SJCRH30 (cell line): ENCODE data around the gene MZF1. TPM values are rescaled to one million over a fixed set of nuclear protein-coding genes. Genes with fewer than 3 reads are reported as not detected.
"Not testable (repeated sequence)": the region's sequence is repeated elsewhere in the genome, so short reads cannot be mapped to it uniquely, and the experiment has no call there.

Source experiments
- DNase-seq, 2 experiments: peaks; one replicate each; pipeline ENCODE4 v3.0.0-alpha.2; 2015 to 2020
- H3K27ac ChIP-seq: fragments of 250-450 bp; sonication (Bioruptor Pico); 2 replicates; pipeline ENCODE4 v1.5.1; 2020; ENCODE audit warnings: mild to moderate bottlenecking, moderate library complexity
- H3K27me3 ChIP-seq: fragments of 250-450 bp; sonication (Bioruptor Pico); 2 replicates; pipeline ENCODE4 v1.5.1; 2020; ENCODE audit warnings: mild to moderate bottlenecking, moderate library complexity
- H3K36me3 ChIP-seq: fragments of 250-450 bp; sonication (Bioruptor Pico); 2 replicates; pipeline ENCODE4 v1.5.1; 2020; ENCODE audit warnings: mild to moderate bottlenecking, moderate library complexity
- H3K4me1 ChIP-seq: fragments of 250-450 bp; sonication (Bioruptor Pico); 2 replicates; pipeline ENCODE4 v1.5.1; 2020; ENCODE audit warnings: mild to moderate bottlenecking, moderate library complexity
- H3K4me3 ChIP-seq: fragments of 250-450 bp; sonication (Bioruptor Pico); 2 replicates; pipeline ENCODE4 v1.5.1; 2020; ENCODE audit warnings: mild to moderate bottlenecking, moderate library complexity
- H3K9me3 ChIP-seq: fragments of 250-450 bp; sonication (Bioruptor Pico); replicated peaks from 2 replicates; pipeline ENCODE4 v1.5.1; 2020; ENCODE audit warnings: mild to moderate bottlenecking, moderate library complexity
- total RNA-seq: library from RNA; depleted of rRNA; stranded (reverse); fragments of >200 nt; shearing (Covaris generic); gene quantifications from 2 replicates; pipeline ENCODE4 v1.2.3, GENCODE V29; 2014

MZF1 gene
- total RNA-seq, 1 experiment from 2014 or later: 6.5 TPM

DNA sequence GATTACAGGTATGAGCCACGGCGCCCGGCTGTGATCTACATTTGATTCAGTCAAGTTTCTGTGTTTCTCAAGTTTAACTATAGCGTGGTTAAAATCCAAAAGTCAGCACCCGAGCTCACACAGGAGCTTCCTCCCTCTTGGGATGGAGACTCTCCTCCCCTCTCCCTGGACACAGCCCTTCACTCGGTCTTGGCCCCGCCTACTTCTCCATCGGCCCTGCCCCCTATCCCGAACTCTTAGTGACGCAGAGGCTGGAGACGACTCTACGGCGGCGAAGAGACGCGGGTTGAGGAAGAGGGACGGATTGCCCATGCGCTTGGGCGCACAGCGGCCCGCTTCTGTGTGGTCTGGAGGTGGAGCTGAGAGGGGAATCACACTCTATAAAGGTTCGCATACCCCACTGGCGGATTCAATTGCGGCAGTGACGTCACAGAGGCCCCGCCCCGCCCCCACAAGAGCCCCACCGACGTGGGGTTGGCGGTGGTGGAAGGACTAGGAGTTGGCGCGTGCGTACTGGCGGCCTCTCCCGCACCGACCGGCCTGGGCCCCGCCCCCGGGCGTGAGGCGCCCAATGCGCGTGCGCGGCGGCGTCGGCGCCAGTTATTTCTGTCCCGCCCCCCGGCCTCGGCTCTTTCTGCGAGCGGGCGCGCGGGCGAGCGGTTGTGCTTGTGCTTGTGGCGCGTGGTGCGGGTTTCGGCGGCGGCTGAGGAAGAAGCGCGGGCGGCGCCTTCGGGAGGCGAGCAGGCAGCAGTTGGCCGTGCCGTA lies 29.1 kb downstream of the MZF1 start, which contains the start of gene TRIM28:
TSS of gene TRIM28 (plus strand) at position 239 of the 765 bp plus-strand sequence. CDS start 694 bp downstream, outside the sequence.
- peak within 1 kb of the TSS; percentile 75 for H3K27ac ChIP-seq
- H3K4me3 ChIP-seq: peak within 1 kb of the TSS; percentile 99
- H3K36me3 ChIP-seq: peaks cover 41% of the 10 kb centered on the region
- H3K9me3 ChIP-seq: no peaks in the 10 kb centered on the region
- no peaks in the 10 kb centered on the region; the same call in 1 of the 2 replicates for H3K27me3 ChIP-seq
- peaks cover 7% of the 10 kb centered on the region; the same call in 1 of the 2 replicates for H3K4me1 ChIP-seq
- DNase-seq: peak; percentile 99

DNA sequence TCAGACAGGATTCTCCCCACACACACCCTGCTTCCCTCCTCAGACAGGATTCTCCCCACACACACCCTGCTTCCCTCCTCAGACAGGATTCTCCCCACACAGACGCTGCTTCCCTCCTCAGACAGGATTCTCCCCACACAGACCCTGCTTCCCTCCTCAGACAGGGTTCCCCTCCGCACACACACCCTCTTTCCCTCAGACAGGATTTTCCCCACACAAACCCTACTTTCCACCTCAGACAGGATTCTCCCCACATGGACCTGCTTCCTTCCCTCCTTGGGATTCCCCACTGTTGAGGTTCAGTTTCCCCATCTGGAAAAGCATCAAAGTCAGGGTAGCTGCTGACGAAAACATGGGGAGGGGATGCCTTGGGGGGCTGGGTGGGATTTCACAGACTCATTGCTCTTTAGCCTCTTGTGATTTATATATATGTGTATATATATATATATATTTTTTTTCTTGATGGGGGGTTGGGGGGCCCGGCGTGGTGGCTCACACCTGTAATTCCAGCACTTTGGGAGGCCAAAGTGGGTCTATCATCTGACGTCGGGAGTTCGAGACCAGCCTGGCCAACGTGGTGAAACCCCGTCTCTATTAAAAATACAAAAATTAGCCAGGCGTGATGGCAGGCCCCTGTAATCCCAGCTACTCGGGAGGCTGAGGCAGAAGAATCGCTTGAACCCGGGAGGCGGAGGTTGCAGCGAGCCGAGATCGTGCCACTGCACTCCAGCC lies 30.3 kb downstream of the MZF1 start:
- DNase-seq, H3K27ac ChIP-seq, H3K4me1 ChIP-seq, H3K9me3 ChIP-seq, H3K27me3 ChIP-seq: not testable (repeated sequence)
- peaks cover 29% of the 10 kb centered on the region for H3K36me3 ChIP-seq
- peak overlapping the region; percentile 99 for H3K4me3 ChIP-seq

DNA sequence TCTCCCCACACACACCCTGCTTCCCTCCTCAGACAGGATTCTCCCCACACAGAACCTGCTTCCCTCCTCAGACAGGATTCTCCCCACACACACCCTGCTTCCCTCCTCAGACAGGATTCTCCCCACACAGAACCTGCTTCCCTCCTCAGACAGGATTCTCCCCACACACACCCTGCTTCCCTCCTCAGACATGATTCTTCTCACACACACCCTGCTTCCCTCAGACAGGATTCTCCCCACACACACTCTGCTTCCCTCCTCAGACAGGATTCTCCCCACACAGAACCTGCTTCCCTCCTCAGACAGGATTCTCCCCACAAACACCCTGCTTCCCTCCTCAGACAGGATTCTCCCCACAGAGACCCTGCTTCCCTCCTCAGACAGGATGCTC lies 34.0 kb downstream of the MZF1 start:
- not testable (repeated sequence) for H3K9me3 ChIP-seq, H3K4me3 ChIP-seq, H3K27ac ChIP-seq, DNase-seq, H3K4me1 ChIP-seq, H3K27me3 ChIP-seq, H3K36me3 ChIP-seq

DNA sequence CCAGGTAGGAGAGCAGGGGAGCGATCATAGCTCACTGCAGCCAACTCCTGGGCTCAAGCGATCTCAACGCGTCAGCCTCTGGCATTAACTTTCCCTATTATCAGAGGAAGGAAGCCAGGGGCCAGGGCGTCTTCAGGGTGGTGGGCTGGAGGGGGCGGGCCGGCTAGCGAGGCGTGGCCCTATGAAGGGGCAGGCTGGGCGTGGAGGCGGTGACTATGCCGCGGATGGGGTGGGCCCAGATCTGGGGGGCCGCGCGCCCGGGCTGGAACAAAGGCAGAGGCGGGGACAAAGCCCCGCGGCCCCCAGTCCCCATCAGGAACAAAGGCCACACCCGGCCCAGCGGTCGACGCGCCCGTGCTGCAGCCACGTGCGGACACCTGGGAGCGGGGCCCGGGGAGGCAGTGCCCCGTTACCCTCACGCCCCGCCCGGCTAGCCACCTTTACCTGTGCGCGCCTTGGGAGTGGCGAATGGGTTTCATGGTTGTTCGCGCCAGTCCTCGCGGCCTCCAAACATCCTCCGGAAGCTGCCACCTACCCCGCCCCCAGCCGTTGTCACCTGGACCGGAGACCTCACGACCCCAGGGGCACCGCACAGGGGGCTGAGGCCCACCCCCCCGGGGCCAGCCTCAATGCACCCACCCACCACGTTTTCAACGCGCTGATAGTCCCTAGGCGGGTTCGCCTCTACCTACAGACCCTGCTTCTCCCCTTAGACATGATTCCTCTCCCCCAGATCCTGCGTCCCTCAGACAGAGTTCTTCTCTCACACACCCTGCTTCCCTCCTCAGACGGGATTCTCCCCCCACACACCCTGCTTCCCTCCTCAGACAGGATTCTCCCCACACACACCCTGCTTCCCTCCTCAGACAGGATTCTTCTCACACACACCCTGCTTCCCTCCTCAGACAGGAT lies 34.6 kb downstream of the MZF1 start:
- Histone ChIP-seq H3K36me3 (no peaks in the 10 kb centered on the region), H3K9me3 (no peaks in the 10 kb centered on the region), H3K4me1 (no peaks in the 10 kb centered on the region), H3K27me3 (no peaks in the 10 kb centered on the region), H3K4me3 (no peak overlapping the region), H3K27ac (no peak overlapping the region)
- DNase-seq: no peak

DNA sequence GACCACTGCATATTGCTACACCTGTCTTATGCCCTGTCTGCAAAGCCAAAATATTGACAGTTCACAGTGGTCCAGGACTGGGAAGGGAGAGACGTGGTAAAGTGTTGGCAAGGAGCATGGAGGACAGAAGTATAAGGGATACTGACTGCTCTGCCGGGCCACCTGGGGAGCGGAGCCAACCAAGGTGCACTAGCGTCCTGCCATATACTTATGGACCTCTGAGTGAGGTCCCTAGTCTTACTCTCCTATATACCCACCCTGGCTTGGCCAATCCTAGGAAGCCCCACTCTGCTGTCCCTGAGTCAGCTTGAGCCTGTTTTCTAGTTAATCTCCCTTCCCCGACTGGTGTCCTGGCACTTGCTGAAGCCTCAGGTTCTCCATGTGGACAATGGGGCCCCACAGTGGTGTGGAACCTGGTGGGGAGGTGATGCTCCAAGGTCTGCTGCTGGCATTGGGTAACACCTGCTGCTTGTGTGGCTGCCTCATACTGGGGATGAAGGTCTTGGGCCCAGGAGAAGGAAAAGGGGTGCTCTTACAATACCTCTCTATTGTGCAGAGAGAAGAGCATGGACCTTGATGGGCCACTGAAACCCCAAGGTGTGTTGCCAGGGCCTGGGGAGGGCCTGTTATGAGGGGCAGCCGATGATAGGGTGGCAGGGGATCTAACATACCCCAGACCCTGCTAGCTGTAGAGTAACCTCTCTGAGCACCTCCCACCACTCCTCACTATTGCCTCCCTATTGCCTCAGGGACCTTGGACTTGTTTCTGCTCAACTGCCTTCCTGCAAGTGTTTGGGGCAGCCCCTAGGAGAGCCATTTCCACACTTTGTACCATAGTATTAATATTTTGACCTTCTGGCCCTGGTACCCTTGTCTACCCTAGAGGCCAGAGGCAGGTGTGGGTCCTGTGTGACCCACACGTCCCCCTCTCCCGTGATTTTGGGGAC lies 36.0 kb downstream of the MZF1 start:
- Histone ChIP-seq H3K27me3 (no peaks in the 10 kb centered on the region), H3K36me3 (no peaks in the 10 kb centered on the region), H3K4me3 (no peak overlapping the region), H3K4me1 (no peaks in the 10 kb centered on the region), H3K27ac (no peak overlapping the region), H3K9me3 (no peaks in the 10 kb centered on the region)
- no peak for DNase-seq

DNA sequence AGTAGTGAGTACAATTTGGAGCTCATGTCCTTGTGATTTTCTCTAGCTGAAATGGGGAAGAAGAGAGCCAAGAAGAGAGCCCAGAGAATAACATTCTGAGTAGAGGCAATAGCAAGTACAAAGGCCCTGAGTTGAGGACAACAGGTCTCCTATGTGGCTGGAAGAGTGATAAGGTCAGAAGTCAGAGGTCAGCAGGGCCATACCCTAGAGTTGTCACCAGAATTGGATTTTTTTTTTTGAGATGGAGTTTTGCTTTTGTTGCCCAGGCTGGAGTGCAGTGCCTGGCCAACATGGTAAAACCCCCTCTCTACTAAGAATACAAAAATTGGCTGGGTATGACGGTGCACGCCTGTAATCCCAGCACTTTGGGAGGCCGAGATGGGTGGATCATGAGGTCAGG lies 37.3 kb downstream of the MZF1 start:
- Histone ChIP-seq H3K4me3 (no peak overlapping the region), H3K36me3 (no peaks in the 10 kb centered on the region), H3K27me3 (no peaks in the 10 kb centered on the region), H3K4me1 (no peaks in the 10 kb centered on the region), H3K27ac (no peak overlapping the region), H3K9me3 (no peaks in the 10 kb centered on the region)
- DNase-seq: no peak

DNA sequence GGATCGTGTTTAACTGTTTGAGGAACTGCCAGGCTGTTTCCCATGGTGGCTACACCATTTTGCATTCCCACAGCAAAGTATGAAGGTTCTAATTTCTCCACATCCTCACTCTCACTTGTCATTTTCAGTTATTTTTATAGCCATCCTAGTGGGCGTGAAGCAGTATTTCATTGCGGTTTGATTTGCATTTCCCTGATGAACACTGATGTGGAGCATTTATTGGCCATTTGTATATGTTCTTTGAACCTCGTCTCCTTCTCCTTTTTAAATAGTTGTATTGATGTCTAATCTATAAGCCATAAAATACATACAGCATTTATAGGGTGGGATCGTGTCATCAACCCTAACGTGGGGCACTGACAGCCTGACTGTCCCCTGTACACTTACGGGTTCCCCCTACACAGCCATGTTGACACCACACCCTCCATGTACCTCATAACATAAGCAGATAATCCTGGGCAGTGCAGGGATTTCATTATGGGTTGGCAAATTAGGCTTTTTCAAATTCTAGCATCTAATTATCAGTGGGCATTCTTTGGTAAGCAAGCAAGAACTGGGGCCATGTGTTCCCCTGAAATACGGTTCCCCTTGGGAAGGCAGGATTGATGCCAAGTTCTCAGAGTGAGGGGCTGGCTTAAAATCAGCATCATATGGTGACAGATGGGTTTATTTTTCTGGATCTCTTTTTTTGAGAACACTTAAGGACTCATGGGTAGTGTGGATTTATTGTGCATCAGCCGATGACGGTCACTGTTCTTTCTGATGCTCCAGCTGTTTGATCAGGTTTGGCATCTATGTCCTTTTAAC lies 41.9 kb downstream of the MZF1 start:
- Histone ChIP-seq H3K36me3 (no peaks in the 10 kb centered on the region), H3K4me3 (no peak overlapping the region), H3K27me3 (no peaks in the 10 kb centered on the region), H3K9me3 (no peaks in the 10 kb centered on the region), H3K4me1 (no peaks in the 10 kb centered on the region), H3K27ac (no peak overlapping the region)
- no peak for DNase-seq

DNA sequence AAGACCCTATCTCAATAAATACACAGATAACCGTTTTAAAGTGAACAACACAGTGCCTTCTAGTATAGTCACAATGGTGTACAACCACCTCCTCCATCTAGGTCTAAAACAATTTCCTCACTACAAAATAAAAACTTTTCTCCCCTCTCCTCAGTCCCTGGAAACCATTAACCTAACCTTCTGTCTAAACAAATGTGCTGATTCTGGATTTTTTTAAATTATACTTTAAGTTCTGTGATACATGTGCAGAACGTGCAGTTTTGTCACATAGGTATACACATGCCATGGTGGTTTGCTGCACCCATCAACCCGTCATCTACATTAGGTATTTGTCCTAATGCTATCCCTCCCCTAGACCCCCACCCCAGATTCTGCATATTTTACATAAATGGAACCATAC lies 43.7 kb downstream of the MZF1 start:
- no peaks in the 10 kb centered on the region for H3K27me3 ChIP-seq
- no peak for DNase-seq
- no peaks in the 10 kb centered on the region for H3K36me3 ChIP-seq
- H3K9me3 ChIP-seq: no peaks in the 10 kb centered on the region
- H3K4me3 ChIP-seq: no peak overlapping the region
- H3K27ac ChIP-seq: no peak overlapping the region
- H3K4me1 ChIP-seq: no peaks in the 10 kb centered on the region

DNA sequence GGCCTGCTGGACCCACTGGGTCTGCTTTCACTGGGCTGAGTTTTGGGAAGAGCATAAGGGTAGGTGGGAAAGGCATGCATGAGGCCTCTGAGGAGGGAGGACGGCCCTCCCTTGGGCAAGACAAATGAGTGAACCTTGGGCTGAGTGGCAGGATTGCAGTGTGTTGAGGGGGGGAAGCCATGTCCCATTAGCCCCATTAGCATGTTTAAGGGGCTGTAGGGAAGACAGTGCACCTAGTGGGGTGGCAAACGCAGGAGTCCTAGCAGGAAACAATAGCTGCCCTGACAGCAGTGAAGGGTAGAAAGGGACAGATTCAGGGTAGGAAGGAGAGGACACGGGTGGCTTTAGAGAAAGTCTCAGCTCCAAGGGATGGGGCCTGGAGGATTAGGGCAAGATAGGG lies 50.4 kb downstream of the MZF1 start:
- H3K9me3 ChIP-seq: no peaks in the 10 kb centered on the region
- no peaks in the 10 kb centered on the region for H3K27me3 ChIP-seq
- no peak for DNase-seq
- no peak overlapping the region for H3K27ac ChIP-seq
- H3K4me3 ChIP-seq: no peak overlapping the region
- H3K4me1 ChIP-seq: no peaks in the 10 kb centered on the region
- no peaks in the 10 kb centered on the region for H3K36me3 ChIP-seq

DNA sequence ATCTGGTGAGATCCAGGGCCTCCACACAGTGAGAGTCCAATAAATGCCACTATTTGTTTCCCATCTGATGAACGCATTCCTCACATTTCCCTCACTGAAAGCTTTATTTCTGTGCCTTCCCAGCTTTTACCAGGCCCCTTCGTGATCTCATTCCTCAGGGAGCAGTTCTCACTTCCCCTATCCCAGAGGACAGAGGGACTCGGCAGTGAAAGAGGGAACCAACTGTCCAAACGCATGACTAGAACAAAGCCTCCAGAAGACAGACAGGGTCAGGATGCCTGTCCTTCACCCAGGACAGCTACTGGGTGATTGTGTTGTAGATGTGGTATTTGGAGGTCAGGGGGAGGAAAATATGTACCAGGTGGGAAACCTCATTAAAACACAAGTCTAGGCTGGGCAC lies 51.5 kb downstream of the MZF1 start:
- H3K27ac ChIP-seq: no peak overlapping the region
- no peaks in the 10 kb centered on the region for H3K27me3 ChIP-seq
- no peak overlapping the region for H3K4me3 ChIP-seq
- H3K4me1 ChIP-seq: no peaks in the 10 kb centered on the region
- no peaks in the 10 kb centered on the region for H3K36me3 ChIP-seq
- DNase-seq: no peak
- no peaks in the 10 kb centered on the region for H3K9me3 ChIP-seq

DNA sequence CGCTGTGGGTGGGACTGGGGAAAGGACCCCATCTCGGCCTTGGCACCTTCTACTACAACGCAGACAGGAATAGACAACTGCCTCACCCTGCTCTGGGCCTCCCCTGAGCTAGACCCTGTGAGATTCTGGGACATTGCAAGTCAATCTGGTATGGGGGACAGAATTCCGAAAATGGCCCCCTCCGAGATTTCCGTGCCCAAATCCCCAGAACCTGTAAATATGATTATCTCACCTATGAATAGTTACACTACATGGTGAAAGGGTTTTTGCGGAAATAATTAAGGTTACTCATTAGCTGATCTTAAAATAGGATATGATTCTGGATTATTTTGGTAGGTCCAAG lies 52.9 kb downstream of the MZF1 start:
- Histone ChIP-seq H3K4me1 (no peaks in the 10 kb centered on the region), H3K27me3 (no peaks in the 10 kb centered on the region), H3K27ac (peak overlapping the region; percentile 67), H3K36me3 (no peaks in the 10 kb centered on the region; the same call in 1 of the 2 replicates), H3K9me3 (no peaks in the 10 kb centered on the region), H3K4me3 (peak overlapping the region; percentile 75)
- no peak for DNase-seq

DNA sequence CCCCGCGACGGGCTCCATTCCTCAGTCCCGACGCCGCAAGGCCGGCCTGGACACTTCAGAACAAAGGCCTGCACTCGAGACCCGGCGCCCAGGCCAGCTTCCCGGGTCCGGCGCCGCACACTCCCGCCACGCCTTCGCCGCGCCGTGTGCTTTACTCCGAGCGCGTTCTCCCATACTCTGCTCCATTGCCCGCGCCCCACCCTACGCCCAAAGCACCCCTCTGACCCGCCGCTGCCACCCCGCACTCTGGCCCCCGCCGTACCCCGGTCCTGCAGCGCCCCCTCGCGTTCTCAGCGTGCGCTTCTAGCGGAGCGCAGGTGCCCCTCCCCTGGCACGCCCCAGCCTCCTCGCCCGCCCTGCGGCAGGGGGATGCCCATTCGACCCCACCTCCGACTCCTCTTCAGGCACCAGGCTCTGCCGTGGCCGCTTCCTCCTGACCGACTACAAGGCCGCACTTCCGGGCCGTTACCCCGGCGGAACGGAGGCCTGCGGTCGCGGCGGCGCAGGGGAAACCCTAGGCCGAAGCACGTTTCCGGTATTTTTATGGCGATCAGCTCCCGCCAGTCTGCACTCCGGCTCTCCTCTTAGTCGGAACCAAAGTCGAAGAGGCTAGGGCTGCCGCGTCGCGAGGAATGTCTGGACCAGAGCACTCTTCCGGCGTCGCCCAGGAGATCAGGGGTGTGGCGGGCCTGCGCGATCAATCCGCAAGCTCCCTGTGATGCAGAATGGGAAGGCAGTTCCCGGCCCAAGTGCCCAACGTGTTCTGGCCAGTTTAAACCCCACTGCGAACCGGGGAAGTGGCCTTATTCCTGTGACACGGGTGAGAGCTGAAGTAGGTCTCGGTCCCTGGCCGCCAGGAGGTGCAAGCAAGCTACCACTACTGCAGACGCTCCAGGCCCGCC lies 53.5 kb downstream of the MZF1 start, which contains the start of gene ZBTB45:
TSS of gene ZBTB45 (minus strand) at position 456 of the 902 bp plus-strand sequence. CDS start 2,137 bp downstream, outside the sequence.
- Histone ChIP-seq H3K9me3 (no peaks in the 10 kb centered on the region), H3K4me1 (no peaks in the 10 kb centered on the region), H3K27me3 (no peaks in the 10 kb centered on the region), H3K36me3 (no peaks in the 10 kb centered on the region; the same call in 1 of the 2 replicates), H3K27ac (peak within 1 kb of the TSS; percentile 67), H3K4me3 (peak within 1 kb of the TSS; percentile 75)
- DNase-seq: peak; percentile 93 to 96
